ENCODE results near the gene DIDO1. TPM values are rescaled to one million over a fixed set of nuclear protein-coding genes. Genes with fewer than 3 reads are reported as not detected.

DIDO1 gene
- polyA plus RNA-seq, 1 of the 3 experiments (the other 2 are of a cell fraction), result 14.7 TPM

- H3K4me1 ChIP-seq (ENCODE audit: control insufficient read depth in 1 of 2, insufficient read depth in 2 of 2, low read depth in 1 of 2, low read length in 1 of 2), result peaks cover 0 to 3% of the 10 kb centered on the region in 2 experiments; a peak in 1 of 4 replicates
- ChIA-PET CTCF (interaction anchor here (0.5 to 1.6 kb wide), 44 partner anchors 8 to 338 kb away, joined by 3 to 24 read pairs (median 3); partner anchors contain the start of genes ARFGAP1, DIDO1, GID8 and SLC17A9), POLR2A (interaction anchor here (0.6 kb wide), 1 partner anchor 36 kb away, joined by 3 read pairs; no protein-coding TSS in a partner anchor)
- 0 out of 2 replicates have a peak, but pooled peaks cover 3% of the 10 kb centered on the region for H4K20me1 ChIP-seq (ENCODE audit: insufficient read depth)
- DNase-seq, result no peak
- H3K4me3 ChIP-seq (ENCODE audit: low read depth in 2 of 2, low read length in 1 of 2), result peak overlapping the region; percentile 1 to 51; a peak in 2 of 4 replicates
- H3K9ac ChIP-seq, result no peak overlapping the region
- peak overlapping the region; percentile 68 for H2AFZ ChIP-seq (ENCODE audit: low read depth)
- 39% methylated on average over 17 of the region's 48 CpGs for WGBS (ENCODE audit: low lambda C conversion rate)
- H3K79me2 ChIP-seq (ENCODE audit: insufficient read depth), result no peaks in the 10 kb centered on the region
- H3K9me2 ChIP-seq, result no peaks in the 10 kb centered on the region
- no peak overlapping the region for H3K27ac ChIP-seq (ENCODE audit: low read depth in 2 of 2, low read length in 1 of 2)
- no peaks in the 10 kb centered on the region for H3K9me3 ChIP-seq
- peaks cover 50% of the 10 kb centered on the region for H3K27me3 ChIP-seq (ENCODE audit: insufficient read depth)
- no peak for TF ChIP-seq YY1 (IDR thresholded peaks at IDR 0.05; ENCODE audit: low read depth)
- TF ChIP-seq, protein P1, sequence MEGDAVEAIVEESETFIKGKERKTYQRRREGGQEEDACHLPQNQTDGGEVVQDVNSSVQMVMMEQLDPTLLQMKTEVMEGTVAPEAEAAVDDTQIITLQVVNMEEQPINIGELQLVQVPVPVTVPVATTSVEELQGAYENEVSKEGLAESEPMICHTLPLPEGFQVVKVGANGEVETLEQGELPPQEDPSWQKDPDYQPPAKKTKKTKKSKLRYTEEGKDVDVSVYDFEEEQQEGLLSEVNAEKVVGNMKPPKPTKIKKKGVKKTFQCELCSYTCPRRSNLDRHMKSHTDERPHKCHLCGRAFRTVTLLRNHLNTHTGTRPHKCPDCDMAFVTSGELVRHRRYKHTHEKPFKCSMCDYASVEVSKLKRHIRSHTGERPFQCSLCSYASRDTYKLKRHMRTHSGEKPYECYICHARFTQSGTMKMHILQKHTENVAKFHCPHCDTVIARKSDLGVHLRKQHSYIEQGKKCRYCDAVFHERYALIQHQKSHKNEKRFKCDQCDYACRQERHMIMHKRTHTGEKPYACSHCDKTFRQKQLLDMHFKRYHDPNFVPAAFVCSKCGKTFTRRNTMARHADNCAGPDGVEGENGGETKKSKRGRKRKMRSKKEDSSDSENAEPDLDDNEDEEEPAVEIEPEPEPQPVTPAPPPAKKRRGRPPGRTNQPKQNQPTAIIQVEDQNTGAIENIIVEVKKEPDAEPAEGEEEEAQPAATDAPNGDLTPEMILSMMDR (IDR thresholded peaks at IDR 0.05), result no peak
- TF ChIP-seq CHD2 (IDR thresholded peaks at IDR 0.05; ENCODE audit: low read length, partially characterized antibody), result no peak
- TF ChIP-seq GABPA (IDR thresholded peaks at IDR 0.05; ENCODE audit: low read depth), result no peak
- no peak for TF ChIP-seq IRF3 (IDR thresholded peaks at IDR 0.05; ENCODE audit: low read depth, low read length)
- TF ChIP-seq TEAD4 (IDR thresholded peaks at IDR 0.05; ENCODE audit: borderline replicate concordance, insufficient read depth), result no peak
- no peak for TF ChIP-seq FOXJ3 (CRISPR knock-in tag; IDR thresholded peaks at IDR 0.05)
- TF ChIP-seq, protein P2, sequence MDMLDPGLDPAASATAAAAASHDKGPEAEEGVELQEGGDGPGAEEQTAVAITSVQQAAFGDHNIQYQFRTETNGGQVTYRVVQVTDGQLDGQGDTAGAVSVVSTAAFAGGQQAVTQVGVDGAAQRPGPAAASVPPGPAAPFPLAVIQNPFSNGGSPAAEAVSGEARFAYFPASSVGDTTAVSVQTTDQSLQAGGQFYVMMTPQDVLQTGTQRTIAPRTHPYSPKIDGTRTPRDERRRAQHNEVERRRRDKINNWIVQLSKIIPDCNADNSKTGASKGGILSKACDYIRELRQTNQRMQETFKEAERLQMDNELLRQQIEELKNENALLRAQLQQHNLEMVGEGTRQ (IDR thresholded peaks at IDR 0.05; ENCODE audit: borderline replicate concordance, low read depth, low read length), result no peak
- TF ChIP-seq ELF1 (IDR thresholded peaks at IDR 0.05), result no peak
- no peak for TF ChIP-seq FOSL2 (IDR thresholded peaks at IDR 0.05; ENCODE audit: borderline replicate concordance, low read depth)
- TF ChIP-seq TAF1 (IDR thresholded peaks at IDR 0.05; ENCODE audit: borderline replicate concordance, low read depth, low read length), result no peak
- TF ChIP-seq USF1 (IDR thresholded peaks at IDR 0.05; ENCODE audit: borderline replicate concordance, low read depth), result no peak
- TF ChIP-seq REST (IDR thresholded peaks at IDR 0.05; ENCODE audit: low read depth, low read length), result no peak
- no peak for TF ChIP-seq NFIC (IDR thresholded peaks at IDR 0.05; ENCODE audit: borderline replicate concordance)
- H3F3A ChIP-seq (replicated peaks; ENCODE audit: insufficient read depth), result no peaks in the 10 kb centered on the region
- peak overlapping the region; percentile 67 for H3K4me2 ChIP-seq
- no peaks in the 10 kb centered on the region for H3K36me3 ChIP-seq (replicated peaks in 1 of 2; ENCODE audit: control insufficient read depth in 1 of 2, insufficient read depth in 2 of 2, low read length in 1 of 2)
Measured at GRCh38 chr20:62972845-62973745, 46.8 kb upstream of the DIDO1 start.
